ENCODE data around the gene MDK. TPM values are rescaled to one million over a fixed set of nuclear protein-coding genes. Genes with fewer than 3 reads are reported as not detected.

MDK gene
- total and polyA plus RNA-seq, 2 of the 13 experiments (the other 11 are each of a cell fraction or from before 2014, with no cell fraction given), result 312 to 407 TPM

DNA sequence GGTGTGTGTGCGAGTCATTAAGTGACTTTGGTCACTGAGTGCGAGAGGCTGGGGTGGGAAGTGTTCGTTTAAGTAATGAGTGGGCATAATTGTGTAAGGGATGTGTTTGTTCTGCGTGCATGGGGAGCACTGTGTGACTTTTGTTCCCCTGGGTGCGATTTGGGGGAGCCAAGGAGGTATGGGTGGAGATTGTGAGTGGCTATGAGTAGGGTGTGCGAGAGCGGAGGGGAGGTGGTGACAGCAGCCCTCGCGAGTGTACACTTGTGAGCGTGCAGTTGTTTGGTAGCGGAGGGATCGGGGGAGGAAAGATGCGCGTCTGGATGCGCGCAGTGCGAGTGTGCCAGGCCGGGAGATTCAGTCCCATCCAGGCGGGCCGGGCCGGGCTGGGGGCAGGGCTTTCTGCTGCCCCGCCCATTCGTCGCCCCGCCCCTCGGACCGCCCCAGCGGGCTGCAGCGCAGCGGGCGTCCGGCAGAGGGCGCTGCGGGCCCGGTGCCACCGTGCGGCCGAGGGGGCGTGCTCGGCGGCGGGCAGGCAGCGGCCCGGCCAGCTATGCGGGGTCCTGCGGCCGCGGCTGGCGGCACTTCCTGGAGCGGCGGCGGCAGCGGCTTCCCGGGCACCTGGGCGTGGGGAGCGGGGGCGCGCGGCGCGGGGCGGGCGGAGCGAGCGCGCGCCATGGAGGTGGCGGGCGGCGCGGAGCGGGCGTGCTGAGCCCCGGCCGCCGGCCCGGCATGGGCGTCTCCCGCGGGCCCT, 34.4 kb upstream of the MDK start, which contains the start of gene DGKZ (continued):
- TF ChIP-seq, protein P1, sequence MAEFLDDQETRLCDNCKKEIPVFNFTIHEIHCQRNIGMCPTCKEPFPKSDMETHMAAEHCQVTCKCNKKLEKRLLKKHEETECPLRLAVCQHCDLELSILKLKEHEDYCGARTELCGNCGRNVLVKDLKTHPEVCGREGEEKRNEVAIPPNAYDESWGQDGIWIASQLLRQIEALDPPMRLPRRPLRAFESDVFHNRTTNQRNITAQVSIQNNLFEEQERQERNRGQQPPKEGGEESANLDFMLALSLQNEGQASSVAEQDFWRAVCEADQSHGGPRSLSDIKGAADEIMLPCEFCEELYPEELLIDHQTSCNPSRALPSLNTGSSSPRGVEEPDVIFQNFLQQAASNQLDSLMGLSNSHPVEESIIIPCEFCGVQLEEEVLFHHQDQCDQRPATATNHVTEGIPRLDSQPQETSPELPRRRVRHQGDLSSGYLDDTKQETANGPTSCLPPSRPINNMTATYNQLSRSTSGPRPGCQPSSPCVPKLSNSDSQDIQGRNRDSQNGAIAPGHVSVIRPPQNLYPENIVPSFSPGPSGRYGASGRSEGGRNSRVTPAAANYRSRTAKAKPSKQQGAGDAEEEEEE (CRISPR knock-in tag; IDR thresholded peaks at IDR 0.05; ENCODE audit: borderline replicate concordance), result no peak
- TF ChIP-seq ZNF121 (CRISPR knock-in tag; IDR thresholded peaks at IDR 0.05) (no peak), ZNF678 (CRISPR knock-in tag; IDR thresholded peaks at IDR 0.05) (no peak), NR2F6 (IDR thresholded peaks at IDR 0.05) (no peak), NR2F6 (CRISPR knock-in tag; IDR thresholded peaks at IDR 0.05) (no peak), ZFY (CRISPR knock-in tag; IDR thresholded peaks at IDR 0.05) (peak; percentile 57; the same call in 1 of the 2 replicates), ZNF510 (CRISPR knock-in tag; IDR thresholded peaks at IDR 0.05; ENCODE audit: low read depth) (no peak), SALL1 (CRISPR knock-in tag; IDR thresholded peaks at IDR 0.05) (0 out of 2 replicates have a peak, but pooled peaks have one; percentile 13), HOXA9 (CRISPR knock-in tag; IDR thresholded peaks at IDR 0.05; ENCODE audit: borderline replicate concordance) (no peak), ARNT2 (CRISPR knock-in tag; IDR thresholded peaks at IDR 0.05; ENCODE audit: low read depth) (peak; percentile 53), RFXAP (CRISPR knock-in tag; IDR thresholded peaks at IDR 0.05; ENCODE audit: borderline replicate concordance) (no peak), ZNF615 (CRISPR knock-in tag; IDR thresholded peaks at IDR 0.05; ENCODE audit: borderline replicate concordance) (no peak), RARA (CRISPR knock-in tag; IDR thresholded peaks at IDR 0.05) (0 out of 2 replicates have a peak, but pooled peaks have one; percentile 16), ZNF563 (CRISPR knock-in tag; IDR thresholded peaks at IDR 0.05) (no peak), JUND (CRISPR knock-in tag; IDR thresholded peaks at IDR 0.05) (no peak), JARID2 (CRISPR knock-in tag; IDR thresholded peaks at IDR 0.05; ENCODE audit: insufficient replicate concordance) (no peak), SMARCE1 (IDR thresholded peaks at IDR 0.05; ENCODE audit: borderline replicate concordance) (no peak), ZZZ3 (CRISPR knock-in tag; IDR thresholded peaks at IDR 0.05; ENCODE audit: borderline replicate concordance) (no peak), IRX3 (CRISPR knock-in tag; IDR thresholded peaks at IDR 0.05; ENCODE audit: borderline replicate concordance, low read depth) (peak; percentile 67; the same call in 1 of the 2 replicates), FOSL1 (CRISPR knock-in tag; IDR thresholded peaks at IDR 0.05; ENCODE audit: borderline replicate concordance) (no peak), ZNF556 (CRISPR knock-in tag; IDR thresholded peaks at IDR 0.05; ENCODE audit: borderline replicate concordance) (no peak), ZNF446 (CRISPR knock-in tag; IDR thresholded peaks at IDR 0.05) (no peak), ZNF235 (CRISPR knock-in tag; IDR thresholded peaks at IDR 0.05; ENCODE audit: borderline replicate concordance) (no peak)
- TF ChIP-seq, protein P2, sequence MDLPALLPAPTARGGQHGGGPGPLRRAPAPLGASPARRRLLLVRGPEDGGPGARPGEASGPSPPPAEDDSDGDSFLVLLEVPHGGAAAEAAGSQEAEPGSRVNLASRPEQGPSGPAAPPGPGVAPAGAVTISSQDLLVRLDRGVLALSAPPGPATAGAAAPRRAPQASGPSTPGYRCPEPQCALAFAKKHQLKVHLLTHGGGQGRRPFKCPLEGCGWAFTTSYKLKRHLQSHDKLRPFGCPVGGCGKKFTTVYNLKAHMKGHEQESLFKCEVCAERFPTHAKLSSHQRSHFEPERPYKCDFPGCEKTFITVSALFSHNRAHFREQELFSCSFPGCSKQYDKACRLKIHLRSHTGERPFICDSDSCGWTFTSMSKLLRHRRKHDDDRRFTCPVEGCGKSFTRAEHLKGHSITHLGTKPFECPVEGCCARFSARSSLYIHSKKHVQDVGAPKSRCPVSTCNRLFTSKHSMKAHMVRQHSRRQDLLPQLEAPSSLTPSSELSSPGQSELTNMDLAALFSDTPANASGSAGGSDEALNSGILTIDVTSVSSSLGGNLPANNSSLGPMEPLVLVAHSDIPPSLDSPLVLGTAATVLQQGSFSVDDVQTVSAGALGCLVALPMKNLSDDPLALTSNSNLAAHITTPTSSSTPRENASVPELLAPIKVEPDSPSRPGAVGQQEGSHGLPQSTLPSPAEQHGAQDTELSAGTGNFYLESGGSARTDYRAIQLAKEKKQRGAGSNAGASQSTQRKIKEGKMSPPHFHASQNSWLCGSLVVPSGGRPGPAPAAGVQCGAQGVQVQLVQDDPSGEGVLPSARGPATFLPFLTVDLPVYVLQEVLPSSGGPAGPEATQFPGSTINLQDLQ (CRISPR knock-in tag; IDR thresholded peaks at IDR 0.05), result no peak
- TF ChIP-seq, protein P3, sequence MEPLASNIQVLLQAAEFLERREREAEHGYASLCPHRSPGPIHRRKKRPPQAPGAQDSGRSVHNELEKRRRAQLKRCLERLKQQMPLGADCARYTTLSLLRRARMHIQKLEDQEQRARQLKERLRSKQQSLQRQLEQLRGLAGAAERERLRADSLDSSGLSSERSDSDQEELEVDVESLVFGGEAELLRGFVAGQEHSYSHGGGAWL (CRISPR knock-in tag; IDR thresholded peaks at IDR 0.05), result no peak

Data from HepG2 (cell line).